Measurements from ENCODE around the gene TSHZ1.
A peak's percentile ranks its signal among the peaks of the same experiment; 100 is the strongest.

The TSHZ1 gene

DNA sequence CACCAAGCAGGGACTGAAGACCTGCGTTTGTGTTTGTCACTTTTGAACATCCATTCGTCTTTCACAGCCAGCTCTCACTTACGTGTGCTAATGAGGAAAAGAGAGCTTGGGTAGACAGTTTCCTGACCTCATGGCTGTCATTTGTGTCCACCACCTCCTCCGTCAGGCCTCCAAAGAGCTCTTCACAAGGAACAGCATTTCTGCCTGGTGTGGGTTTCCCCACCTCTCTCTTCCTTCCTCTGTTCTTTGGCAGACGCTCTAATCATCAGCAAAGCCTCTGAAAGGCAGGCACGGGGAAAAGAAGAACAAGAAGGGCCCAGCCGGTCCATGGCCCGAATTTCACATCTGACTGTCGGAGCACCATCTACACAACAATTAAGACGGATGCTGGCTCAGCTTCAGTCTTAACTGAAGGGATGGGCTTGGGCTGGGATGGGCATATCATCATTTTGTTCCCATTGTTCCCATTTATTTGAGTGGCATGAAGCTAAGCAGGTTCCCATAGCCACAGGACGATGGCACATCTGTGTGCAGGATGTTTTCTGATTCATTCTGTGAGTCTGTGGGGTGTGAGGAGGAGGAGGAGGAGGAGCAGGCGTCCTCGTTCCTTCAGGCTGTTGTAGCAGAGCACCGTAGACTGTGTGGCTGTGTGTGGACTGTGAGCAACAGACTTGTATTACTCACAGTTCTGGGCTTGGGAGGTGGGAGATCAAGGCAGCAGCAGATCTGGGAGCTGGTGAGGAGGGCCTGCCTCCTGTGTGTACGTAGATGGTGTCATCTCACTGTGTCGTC lies 66.4 kb downstream of the TSHZ1 start:
- no peak for DNase-seq

- DNase-seq: no peak
Measured at GRCh38 chr18:75277610-75277928, 67.0 kb downstream of the TSHZ1 start.

- no peak for DNase-seq
Measured at GRCh38 chr18:75279381-75279780, 68.8 kb downstream of the TSHZ1 start.

GRCh38 chr18:75280427-75281280 lies 70.1 kb downstream of the TSHZ1 start:
- no peak for DNase-seq

DNA sequence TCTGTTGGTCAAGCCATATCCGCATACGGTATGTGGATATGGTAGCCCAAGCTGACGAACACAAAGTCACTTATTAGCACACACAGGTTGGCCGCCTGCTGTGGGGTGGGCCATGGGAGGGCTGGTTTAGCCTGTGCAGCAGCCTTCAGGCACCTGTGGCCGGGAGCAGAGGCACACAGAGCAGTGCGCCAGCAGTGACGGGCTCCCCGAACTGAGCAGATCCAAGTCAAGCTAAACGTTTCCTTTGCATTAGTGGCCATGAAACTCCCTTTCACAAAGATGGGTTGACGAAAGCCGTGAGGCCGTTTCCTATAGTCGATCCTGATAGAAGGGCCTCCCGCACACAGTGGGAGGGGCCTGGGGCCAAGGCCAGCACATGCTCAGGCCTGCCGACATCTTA lies 72.1 kb downstream of the TSHZ1 start:
- DNase-seq: no peak

GRCh38 chr18:75283731-75284130 lies 73.1 kb downstream of the TSHZ1 start:
- no peak for DNase-seq

- no peak for DNase-seq
Measured at GRCh38 chr18:75284566-75284965, 74.0 kb downstream of the TSHZ1 start.

- DNase-seq: no peak
Measured at GRCh38 chr18:75285876-75286275, 75.3 kb downstream of the TSHZ1 start.

GRCh38 chr18:75287006-75287405 lies 76.4 kb downstream of the TSHZ1 start:
- DNase-seq: no peak

- DNase-seq: no peak
Measured at GRCh38 chr18:75287700-75288099, 77.1 kb downstream of the TSHZ1 start.

DNA sequence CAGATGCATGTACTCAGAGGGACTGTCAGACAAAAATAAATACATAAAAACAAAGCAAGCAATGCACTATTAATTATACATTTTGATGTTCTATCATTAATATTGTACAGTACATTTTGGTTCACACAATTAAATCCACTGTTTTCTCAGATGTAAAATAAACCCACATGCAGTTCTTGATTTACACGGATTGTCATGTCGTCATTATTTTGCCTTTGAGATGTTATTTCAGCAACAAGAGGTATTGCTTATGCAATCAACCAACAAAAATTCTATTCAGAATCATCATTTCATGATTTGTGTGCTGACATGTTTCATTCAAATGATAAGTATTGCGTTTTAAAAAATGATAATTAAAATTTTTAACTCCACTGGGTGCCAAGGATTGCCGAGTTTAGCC lies 79.2 kb downstream of the TSHZ1 start:
- no peak for DNase-seq

DNA sequence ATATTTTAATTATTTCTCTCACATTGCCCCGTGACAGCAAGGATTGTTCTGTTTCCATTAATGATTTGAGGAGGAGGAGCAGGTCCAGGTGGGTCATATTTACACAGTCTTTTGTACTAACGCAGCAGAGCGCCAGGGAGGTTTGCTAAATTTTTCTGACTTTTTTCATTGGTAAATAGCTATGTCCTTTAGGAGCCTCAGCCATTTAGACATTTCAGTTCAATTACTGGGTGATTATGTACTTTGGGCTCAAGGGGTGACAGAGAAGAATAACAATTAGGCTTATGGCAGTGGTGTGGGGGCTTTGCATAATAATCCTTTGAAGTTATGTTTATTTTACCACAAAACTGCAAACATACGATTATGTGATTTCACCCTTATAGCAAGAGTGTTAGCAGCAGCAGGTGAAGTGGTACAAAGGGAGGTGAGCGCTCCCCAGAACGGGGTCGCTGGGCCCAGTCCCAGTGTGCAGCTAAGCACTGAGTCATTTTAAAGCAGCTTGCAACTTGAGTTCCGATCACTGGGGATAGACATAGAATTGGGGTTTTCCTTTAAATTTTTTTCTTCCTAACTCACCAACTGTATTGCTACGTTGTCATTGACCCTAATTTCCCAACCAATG lies 80.3 kb downstream of the TSHZ1 start:
- peak; percentile 15 for DNase-seq

DNA sequence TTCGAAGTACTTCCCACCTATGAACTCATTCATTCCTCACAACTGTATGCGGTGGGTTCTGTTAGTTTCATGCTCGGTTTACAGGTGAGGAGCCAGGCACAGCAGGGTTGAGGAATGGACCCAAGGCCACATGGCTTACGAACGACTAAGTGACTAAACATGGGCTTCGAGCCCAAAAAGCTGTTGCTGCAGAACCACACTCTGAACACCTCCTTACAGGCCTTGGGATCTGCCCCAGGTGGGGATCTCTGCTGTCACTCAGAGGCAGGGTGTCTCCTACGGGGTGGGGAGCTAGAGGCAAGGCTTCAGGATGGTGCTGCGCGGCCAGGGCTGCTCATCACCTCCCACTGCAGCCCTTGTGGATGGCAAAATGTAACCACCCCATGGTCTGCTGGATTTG lies 80.9 kb downstream of the TSHZ1 start:
- DNase-seq: no peak

DNA sequence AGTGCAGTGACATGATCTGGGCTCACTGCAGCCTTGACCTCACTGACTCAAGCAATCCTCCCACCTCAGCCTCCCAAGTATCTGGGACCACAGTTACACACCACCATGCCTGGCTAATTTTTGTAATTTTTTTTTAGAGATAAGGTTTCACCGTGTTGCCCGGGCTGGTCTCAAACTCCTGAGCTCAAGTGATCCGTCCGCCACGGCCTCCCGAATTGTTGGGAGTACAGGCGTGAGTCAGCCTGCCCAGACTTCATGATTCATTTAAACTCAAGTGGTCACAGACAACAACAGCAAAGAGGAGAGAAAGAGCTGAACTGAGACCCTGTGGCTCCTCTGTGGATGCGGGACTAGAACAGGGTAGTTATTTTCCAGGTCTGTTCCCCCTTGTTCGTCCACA lies 83.0 kb downstream of the TSHZ1 start:
- DNase-seq: peak; percentile 78

GRCh38 chr18:75297731-75298130 lies 87.1 kb downstream of the TSHZ1 start:
- DNase-seq: no peak

- no peak for DNase-seq
Measured at GRCh38 chr18:75304678-75305557, 94.3 kb downstream of the TSHZ1 start.

DNA sequence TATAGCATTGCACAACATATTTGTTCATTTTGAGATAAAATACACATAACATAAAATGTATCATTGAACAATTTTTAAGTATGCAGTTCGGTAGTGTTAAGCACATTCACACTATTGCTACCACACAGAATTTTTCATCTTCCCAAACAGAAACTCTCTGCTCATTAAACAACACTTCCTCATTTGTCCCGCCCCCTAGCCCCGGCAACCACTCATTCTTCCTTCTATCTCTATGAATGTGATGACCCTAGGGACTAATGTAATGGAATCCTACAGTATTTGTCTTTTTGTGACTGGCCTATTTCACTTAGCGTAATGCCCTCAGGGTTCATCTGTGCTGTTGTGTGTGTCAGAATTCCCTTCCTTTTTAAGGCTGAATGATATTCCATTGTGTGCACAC lies 95.4 kb downstream of the TSHZ1 start:
- no peak for DNase-seq

GRCh38 chr18:75307530-75307929 lies 96.9 kb downstream of the TSHZ1 start:
- no peak for DNase-seq

- no peak for DNase-seq
Measured at GRCh38 chr18:75309564-75309963, 99.0 kb downstream of the TSHZ1 start.

DNA sequence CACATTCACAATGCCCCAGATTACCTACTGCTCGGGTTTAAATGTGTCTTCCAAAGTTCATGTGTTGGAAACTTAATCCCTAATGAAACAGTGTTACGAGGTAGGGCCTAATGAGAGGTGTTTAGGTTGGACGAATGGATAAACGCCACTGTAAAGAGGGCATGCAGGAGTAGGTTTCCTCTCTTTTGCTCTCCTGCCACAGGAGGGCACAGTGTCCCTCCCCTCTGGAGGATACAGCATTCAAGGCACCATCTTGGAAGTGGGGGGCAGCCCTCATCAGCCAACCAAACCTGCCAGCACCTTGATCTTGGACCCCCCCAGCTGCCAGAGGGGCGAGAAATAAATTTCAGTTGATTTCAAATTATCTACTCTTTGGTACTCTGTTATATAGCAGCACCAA lies 103.5 kb downstream of the TSHZ1 start:
- no peak for DNase-seq

- no peak for DNase-seq
Measured at GRCh38 chr18:75314606-75315005, 104.0 kb downstream of the TSHZ1 start.

DNA sequence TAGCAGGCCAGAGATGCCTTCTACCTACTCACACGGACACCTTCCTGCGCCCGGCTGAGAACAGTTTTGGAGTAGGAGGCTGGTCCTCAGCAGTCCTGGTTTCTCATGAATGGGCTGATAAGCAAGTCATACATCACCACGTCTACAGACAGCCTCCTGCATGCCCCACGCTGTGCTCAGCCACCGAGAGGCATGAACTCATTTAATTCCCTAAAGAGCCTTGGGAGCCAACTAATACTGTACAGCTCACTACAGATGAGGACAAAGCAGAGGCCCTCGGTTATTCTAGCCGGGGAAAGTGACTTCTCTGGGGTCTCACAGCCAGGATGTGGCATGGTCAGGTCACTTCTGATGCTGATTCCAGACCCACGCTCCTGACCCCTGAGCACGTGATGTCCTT lies 105.6 kb downstream of the TSHZ1 start:
- DNase-seq: no peak

DNA sequence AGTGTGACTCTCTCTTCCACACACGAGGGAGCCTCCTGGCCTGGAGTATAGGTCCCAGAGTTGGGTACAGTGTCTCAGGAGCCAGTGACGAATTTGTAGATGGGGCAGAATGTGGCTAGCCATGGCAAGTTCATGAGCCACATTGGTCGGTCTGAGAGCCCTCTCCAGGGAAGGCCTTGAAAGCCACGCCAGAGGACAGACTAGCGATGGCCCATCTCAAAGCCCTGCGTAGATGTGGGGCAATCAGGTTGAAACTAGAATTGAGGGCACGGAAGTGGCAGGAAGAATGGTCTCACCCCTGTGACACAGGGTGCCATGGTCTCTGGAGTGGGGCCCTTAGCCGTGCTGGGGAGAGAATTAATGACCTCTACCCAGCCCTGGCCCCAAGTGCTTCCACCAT lies 106.2 kb downstream of the TSHZ1 start:
- no peak for DNase-seq

Measured in DMS79 treated with DMSO at 0.1 percent for 48 hours (cell line).